HG03175 (cell line): ENCODE results near the gene RNF8.
"Not testable (repeated sequence)": the region's sequence is repeated elsewhere in the genome, so short reads cannot be mapped to it uniquely, and the experiment has no call there.

Experiments
- ATAC-seq: cut with Tn5 transposase; IDR thresholded peaks from one replicate; pipeline ENCODE4 v1.9.1; 2021; ENCODE audit warnings: mild to moderate bottlenecking, moderate library complexity; ENCODE audit not compliant: unreplicated experiment

The RNF8 gene, protein sequence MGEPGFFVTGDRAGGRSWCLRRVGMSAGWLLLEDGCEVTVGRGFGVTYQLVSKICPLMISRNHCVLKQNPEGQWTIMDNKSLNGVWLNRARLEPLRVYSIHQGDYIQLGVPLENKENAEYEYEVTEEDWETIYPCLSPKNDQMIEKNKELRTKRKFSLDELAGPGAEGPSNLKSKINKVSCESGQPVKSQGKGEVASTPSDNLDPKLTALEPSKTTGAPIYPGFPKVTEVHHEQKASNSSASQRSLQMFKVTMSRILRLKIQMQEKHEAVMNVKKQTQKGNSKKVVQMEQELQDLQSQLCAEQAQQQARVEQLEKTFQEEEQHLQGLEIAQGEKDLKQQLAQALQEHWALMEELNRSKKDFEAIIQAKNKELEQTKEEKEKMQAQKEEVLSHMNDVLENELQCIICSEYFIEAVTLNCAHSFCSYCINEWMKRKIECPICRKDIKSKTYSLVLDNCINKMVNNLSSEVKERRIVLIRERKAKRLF

GRCh38 chr6:37353761-37354525 lies at the start of gene RNF8:
TSS of gene RNF8 (plus strand) at chr6:37353983. CDS start at chr6:37354165, 182 bp downstream.
- ATAC-seq, result peak; percentile 88

GRCh38 chr6:37304766-37305165 lies 49.0 kb upstream of the RNF8 start:
- ATAC-seq, result no peak

DNA sequence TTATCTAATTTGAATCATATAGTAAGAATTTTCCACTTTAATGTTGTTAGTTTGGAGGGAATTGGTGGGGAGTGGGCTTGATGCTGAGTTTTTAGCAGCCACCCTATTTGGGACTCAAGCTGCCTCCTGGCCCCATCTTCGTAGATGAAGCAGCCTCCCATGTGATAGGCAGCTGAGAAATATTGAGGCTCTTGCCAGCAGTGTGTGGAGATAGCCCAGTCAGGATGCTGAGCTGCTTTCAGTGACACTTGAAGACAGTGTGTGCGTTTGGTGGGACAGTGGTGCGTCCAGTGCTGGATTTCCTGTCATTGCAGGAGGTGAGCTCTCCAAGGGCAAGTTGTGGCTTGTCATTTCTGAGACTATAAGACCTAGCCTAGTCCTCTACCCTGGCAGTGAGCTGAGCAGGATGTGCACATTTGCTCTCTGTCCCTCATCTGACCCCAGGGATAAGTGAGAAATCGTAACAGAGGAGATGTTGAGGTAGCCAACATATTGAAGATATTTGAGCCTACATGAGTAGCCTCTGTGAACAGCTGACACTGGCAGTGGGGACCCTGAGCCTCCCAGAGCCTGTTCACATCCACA lies 47.9 kb upstream of the RNF8 start:
- ATAC-seq, result no peak

GRCh38 chr6:37306624-37307222 lies 47.1 kb upstream of the RNF8 start:
- no peak for ATAC-seq

- ATAC-seq, result not testable (repeated sequence)
These were observed 46.3 kb upstream of the RNF8 start for GRCh38 chr6:37307484-37307883.

DNA sequence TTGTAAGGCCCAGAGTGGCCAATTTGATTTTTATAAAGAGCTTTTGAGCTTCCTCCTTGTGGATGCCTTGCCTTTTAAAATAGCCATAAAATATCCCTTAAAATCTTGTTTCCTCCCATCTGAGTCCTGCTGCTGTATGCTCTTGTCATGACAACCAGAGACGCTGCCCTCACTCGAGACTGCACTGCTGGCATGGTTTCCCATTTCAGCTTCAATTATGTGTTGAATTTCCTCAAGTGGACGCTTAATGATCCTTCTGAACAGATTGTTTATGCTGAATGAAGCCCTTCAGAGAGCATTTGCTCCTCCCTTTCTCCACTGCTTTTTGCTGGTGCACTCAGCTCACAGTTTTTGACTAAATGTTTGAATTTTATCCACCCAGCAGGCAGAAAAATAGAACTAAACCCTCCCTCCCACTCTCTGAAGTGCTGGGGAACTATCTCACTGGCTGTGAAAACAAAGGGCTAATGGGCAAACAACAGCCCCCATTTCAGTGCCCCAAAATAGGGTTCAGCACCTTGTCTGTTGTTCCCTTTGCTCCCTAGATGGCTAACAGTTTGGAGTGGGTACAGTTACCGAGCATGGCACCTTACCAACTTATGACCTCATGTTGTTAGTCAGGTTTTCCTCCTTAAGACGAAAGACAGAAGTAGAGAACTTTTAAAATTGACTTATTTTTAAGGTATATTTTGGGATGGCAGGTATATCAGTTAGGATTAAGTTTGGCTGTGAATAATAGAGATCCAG lies 45.5 kb upstream of the RNF8 start:
- ATAC-seq, result no peak

DNA sequence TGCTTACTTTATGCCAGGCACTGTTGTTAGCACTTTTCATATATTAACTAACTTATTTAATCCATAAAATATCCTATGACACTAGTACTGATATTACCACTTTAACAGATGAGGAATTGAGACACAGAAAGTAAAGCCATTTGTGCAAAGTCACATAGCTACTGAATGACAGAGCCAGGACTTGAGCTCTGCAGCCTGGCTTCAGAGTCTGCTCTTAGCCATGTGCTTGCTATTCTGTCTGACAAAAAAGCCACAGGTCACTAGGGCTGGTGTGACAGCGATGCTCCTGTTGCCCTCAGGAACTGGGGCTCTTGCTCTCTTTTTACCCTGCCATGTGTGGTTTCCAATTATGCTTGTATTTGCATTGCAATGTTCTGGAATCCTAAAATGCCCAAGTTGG lies 44.7 kb upstream of the RNF8 start:
- ATAC-seq, result no peak

GRCh38 chr6:37309692-37310091 lies 44.1 kb upstream of the RNF8 start:
- no peak for ATAC-seq

GRCh38 chr6:37310966-37311365 lies 42.8 kb upstream of the RNF8 start:
- ATAC-seq, result no peak

GRCh38 chr6:37311741-37312473 lies 41.9 kb upstream of the RNF8 start:
- ATAC-seq, result no peak

- no peak for ATAC-seq
These were observed 39.9 kb upstream of the RNF8 start for GRCh38 chr6:37313723-37314486.

DNA sequence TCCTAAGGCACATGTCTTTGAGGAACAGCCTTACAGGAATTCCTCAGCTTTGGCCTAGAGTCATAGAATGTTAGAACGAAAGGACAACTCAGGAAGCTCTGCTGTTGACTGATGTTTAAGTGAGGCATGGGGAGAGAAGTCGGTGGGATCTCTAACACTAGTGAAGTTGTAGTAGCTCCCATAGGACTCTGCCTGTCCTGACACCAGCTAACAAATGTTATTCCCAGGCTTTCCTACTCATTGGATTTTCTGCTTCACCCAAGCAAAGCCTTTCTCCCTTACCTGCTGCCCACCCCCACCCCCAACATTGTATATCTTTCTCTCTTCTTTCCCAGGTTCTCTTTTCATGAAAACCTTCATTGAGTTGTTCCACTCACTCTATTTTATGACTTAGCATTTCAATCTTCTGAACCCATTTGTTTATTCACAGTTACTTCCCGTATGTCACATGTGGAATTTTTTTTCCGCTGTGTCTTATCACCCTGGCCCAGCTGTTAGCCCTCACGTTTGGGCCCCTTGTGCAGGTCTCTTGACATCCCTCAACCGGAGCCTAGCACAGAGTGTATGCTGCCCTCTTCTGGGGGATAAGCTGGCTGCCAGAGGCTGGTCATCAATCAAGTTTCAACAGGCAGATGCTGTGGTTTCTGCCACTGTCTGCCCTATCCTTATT lies 39.2 kb upstream of the RNF8 start:
- ATAC-seq, result no peak

GRCh38 chr6:37315157-37315515 lies 38.6 kb upstream of the RNF8 start:
- ATAC-seq, result no peak

DNA sequence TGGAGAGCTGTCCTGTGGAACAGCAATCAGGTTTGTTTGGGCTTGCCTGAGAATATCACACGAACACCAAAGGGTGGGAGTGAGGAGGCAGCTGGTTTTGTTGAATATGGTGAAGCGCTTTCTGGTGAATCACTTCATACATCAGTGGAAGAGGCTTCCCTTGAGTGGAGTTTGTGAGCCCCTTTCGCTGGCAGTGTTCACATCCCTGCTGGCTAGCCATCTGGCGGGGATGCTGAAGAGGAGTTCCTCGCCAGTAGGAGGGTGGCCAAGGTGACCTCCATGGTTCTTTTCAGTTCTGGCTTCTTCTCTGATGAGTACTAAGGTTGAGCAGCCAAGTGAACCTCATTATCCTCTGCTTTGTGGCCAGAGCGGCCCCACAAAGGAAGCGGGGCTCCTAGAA lies 37.7 kb upstream of the RNF8 start:
- ATAC-seq, result no peak

DNA sequence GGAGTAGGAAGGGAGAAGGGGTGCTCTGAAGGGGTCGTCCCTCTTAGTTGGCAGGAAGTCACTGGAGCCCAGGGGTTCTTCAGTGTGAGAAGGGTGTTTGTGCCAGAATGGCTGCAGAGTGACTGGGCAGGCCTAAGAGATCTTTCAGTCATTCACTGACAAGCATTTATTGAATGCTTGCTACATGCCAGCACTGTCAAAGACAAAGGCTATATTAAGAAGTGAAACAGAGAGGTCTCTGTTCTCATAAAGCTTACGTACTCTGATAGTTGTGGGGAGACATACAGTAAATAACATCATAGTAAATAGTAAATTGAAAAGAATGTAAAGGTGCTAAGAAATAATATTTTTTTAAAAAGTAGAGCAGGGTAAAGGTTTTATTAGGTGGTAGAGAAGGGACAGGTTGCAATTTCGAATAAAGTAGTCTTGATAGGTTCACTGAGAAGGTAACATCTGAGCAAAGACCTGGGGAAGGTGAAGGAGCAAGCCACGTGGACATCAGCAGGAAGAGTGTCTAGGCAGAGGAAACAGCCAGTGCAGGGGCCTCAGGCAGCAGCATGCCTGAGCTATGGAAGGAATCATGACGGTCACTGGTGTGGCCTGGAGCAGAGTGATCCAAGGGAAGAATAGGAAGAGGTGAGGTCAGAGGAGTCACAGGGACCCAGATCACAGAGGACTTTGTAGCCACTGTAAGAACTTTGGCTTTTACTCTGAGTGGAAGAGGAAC lies 36.3 kb upstream of the RNF8 start:
- no peak for ATAC-seq

GRCh38 chr6:37319156-37319555 lies 34.6 kb upstream of the RNF8 start:
- ATAC-seq, result no peak

DNA sequence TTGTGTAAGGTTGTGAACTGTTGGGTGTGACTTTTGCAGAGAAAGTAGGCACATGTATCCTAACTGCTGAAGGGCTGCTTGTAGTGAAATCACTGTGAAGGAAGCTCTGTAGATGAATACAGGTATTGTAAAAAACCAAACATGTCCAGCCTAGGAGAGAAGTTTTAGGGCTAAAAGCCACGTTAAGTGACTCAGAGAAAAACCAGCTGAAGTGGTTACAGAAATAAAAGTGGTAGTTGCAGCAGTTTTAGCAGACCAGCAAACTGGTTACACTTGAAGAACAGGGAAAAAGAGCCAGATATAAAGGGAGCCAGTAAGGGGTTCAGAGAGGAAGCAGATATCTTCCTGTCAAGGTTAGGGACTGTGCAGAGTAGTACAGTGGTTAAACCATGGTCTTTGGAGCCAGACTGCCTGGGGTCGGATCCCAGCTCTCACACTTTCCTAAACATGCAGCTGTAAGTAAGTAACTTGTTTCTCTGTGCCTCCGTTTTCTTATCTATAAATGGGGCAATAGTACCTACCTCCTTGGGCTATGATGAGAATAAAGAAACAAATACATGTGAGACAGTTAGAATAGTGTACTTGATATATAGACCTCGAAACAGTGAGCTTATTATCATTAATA lies 33.8 kb upstream of the RNF8 start:
- no peak for ATAC-seq

DNA sequence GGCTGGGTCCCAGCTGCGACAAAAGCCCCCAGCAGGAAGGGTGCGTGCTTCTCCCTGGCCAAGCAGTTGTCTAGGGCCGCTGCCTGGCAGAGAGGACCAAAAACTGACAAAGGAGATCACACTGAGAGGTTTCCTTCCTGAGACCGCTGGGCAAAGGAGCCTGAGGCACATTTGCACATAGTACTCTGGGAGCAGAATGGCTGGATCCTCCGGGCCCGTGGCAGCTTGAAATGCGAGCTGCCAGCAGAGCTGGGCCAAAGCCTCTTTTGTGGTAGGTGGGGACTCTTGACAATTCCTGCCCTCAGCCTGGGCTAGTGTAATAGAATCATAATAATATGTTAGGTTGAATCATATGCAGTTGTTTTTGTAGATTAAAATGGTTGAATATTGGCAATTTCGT lies 33.1 kb upstream of the RNF8 start:
- no peak for ATAC-seq
